Endodermal cell (in vitro differentiated cells): Measurements from ENCODE around the gene PAN2. TPM values are rescaled to one million over a fixed set of nuclear protein-coding genes. Genes with fewer than 3 reads are reported as not detected.
"Not testable (repeated sequence)": the region's sequence is repeated elsewhere in the genome, so short reads cannot be mapped to it uniquely, and the experiment has no call there.

Experiments used
- DNase-seq: peaks from one replicate; pipeline ENCODE4 v3.0.0-alpha.2; 2017
- H3K27ac ChIP-seq: 2 replicates; pipeline ENCODE4 v1.5.1; 2013; ENCODE audit warnings: mild to moderate bottlenecking, low read depth, low read length, moderate library complexity
- H3K27me3 ChIP-seq: 2 replicates; pipeline ENCODE4 v1.6.1; 2013; ENCODE audit warnings: mild to moderate bottlenecking, low read length, moderate library complexity; ENCODE audit not compliant: insufficient read depth, control insufficient read depth, poor library complexity, severe bottlenecking
- H3K36me3 ChIP-seq: 2 replicates; pipeline ENCODE4 v1.7.0; 2013; ENCODE audit warnings: mild to moderate bottlenecking, low read length, moderate library complexity; ENCODE audit not compliant: control insufficient read depth, insufficient read depth
- H3K4me1 ChIP-seq: one replicate; pipeline ENCODE4 v1.7.0; 2013; ENCODE audit warnings: low read length; ENCODE audit not compliant: control insufficient read depth, insufficient read depth
- H3K4me3 ChIP-seq: 2 replicates; pipeline ENCODE4 v1.5.1; 2013; ENCODE audit warnings: mild to moderate bottlenecking, low read length, moderate library complexity
- H3K9ac ChIP-seq: 2 replicates; pipeline ENCODE4 v1.6.1; 2013; ENCODE audit warnings: mild to moderate bottlenecking, low read length, moderate library complexity; ENCODE audit not compliant: poor library complexity, severe bottlenecking; ENCODE audit errors: extremely low read depth
- H3K9me3 ChIP-seq: 2 replicates; pipeline ENCODE4 v1.6.1; 2013; ENCODE audit warnings: mild to moderate bottlenecking, low read length, moderate library complexity; ENCODE audit not compliant: control insufficient read depth
- H3K27ac Mint-ChIP-seq: 2 replicates; pipeline ENCODE4 v1.8.0; 2020; ENCODE audit warnings: mixed read lengths
- H3K27me3 Mint-ChIP-seq: 2 replicates; pipeline ENCODE4 v1.8.0; 2021; ENCODE audit warnings: mild to moderate bottlenecking, mixed read lengths; ENCODE audit not compliant: insufficient read depth
- H3K36me3 Mint-ChIP-seq: 2 replicates; pipeline ENCODE4 v1.8.0; 2020; ENCODE audit warnings: low read depth, mixed read lengths
- H3K4me1 Mint-ChIP-seq: 2 replicates; pipeline ENCODE4 v1.8.0; 2020; ENCODE audit warnings: mixed read lengths
- H3K4me3 Mint-ChIP-seq: 2 replicates; pipeline ENCODE4 v1.8.0; 2020; ENCODE audit warnings: mild to moderate bottlenecking, moderate library complexity, mixed read lengths
- H3K9me3 Mint-ChIP-seq: 2 replicates; pipeline ENCODE4 v1.8.0; 2020; ENCODE audit warnings: mild to moderate bottlenecking, mixed read lengths
- WGBS, 2 experiments: methylation state at CpG; one replicate each; pipeline versions ENCODE4 v1.1.5 to v1.1.7; 2013; ENCODE audit warnings: missing lambda C conversion rate in 2 of 2, mixed read lengths in 1 of 2; ENCODE audit not compliant: insufficient coverage in 1 of 2, insufficient read length in 1 of 2; 5-methylcytosine and 5-hydroxymethylcytosine counted together
- total RNA-seq, 2 donors: library from RNA; stranded (reverse); fragmentation: NEBNext Ultra II Directional in 1 of 2; extraction: Animal tissue kit (Norgen Biotek cat#: 25700) in 1 of 2; gene quantifications; 2 replicates in 1 of 2; 3 replicates in 1 of 2; pipeline ENCODE4 v1.2.1, GENCODE V29; 2021
- TF ChIP-seq, protein P1 (sequence below): fragments of 200-600 bp; sonication (generic); conservative IDR thresholded peaks from 2 replicates; pipeline ENCODE4 v1.5.0; 2021; ENCODE audit warnings: antibody characterized with exemption, mild to moderate bottlenecking

The PAN2 gene
- total RNA-seq, 2 donors from 2014 or later = 66.5 to 90.3 TPM

DNA sequence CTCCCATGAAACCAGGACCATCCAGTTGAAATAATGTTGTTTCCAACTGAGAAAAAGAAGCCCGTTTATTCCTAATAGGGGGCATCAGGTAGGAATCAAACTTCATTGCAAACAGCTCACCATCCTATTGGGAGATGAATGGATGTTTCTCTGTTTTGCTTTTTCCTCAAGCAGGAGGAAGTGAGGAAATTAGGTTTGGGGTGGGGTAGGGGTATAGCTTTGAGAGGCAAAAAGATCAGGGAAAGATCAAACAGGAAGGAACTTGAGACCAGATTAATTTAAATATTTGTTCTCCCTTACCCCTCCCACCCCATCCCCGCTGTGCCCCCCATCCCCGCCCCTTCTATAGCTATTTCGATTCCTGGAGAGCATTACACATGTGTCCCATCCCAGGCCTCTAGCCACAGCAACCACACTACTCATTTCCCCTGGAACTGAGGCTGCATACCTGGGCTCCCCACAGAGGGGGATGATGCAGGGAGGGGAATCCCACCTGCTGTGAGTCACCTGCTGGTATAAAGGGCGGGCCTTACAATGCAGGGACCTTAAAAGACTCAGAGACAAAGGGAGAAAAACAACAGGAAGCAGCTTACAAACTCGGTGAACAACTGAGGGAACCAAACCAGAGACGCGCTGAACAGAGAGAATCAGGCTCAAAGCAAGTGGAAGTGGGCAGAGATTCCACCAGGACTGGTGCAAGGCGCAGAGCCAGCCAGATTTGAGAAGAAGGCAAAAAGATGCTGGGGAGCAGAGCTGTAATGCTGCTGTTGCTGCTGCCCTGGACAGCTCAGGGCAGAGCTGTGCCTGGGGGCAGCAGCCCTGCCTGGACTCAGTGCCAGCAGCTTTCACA, 4.7 kb upstream of the PAN2 start, which contains the start of gene IL23A:
Gene IL23A (plus strand): TSS at position 577 of the 850 bp plus-strand sequence. CDS start 161 bp downstream, at position 738.
- H3K36me3 ChIP-seq = peaks cover 14% of the 10 kb centered on the region
- no peak within 1 kb of the TSS for H3K9ac ChIP-seq
- no peaks in the 10 kb centered on the region for H3K27me3 Mint-ChIP-seq
- no peak within 1 kb of the TSS for H3K4me3 ChIP-seq
- H3K36me3 Mint-ChIP-seq = peaks cover 11% of the 10 kb centered on the region
- no peaks in the 10 kb centered on the region for H3K27me3 ChIP-seq
- peak within 1 kb of the TSS; percentile 89 for H3K27ac Mint-ChIP-seq
- no peaks in the 10 kb centered on the region for H3K9me3 Mint-ChIP-seq
- peaks cover 19% of the 10 kb centered on the region for H3K4me1 Mint-ChIP-seq
- no peak within 1 kb of the TSS for H3K27ac ChIP-seq
- no peaks in the 10 kb centered on the region for H3K4me1 ChIP-seq
- DNase-seq = peak; percentile 91
- TF ChIP-seq, protein P1, sequence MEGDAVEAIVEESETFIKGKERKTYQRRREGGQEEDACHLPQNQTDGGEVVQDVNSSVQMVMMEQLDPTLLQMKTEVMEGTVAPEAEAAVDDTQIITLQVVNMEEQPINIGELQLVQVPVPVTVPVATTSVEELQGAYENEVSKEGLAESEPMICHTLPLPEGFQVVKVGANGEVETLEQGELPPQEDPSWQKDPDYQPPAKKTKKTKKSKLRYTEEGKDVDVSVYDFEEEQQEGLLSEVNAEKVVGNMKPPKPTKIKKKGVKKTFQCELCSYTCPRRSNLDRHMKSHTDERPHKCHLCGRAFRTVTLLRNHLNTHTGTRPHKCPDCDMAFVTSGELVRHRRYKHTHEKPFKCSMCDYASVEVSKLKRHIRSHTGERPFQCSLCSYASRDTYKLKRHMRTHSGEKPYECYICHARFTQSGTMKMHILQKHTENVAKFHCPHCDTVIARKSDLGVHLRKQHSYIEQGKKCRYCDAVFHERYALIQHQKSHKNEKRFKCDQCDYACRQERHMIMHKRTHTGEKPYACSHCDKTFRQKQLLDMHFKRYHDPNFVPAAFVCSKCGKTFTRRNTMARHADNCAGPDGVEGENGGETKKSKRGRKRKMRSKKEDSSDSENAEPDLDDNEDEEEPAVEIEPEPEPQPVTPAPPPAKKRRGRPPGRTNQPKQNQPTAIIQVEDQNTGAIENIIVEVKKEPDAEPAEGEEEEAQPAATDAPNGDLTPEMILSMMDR = no peak
- peak within 1 kb of the TSS; percentile 51 for H3K4me3 Mint-ChIP-seq
- 31 to 33% methylated on average over 5 to 9 of the region's 9 CpGs for WGBS, 2 experiments
- H3K9me3 ChIP-seq = no peaks in the 10 kb centered on the region

DNA sequence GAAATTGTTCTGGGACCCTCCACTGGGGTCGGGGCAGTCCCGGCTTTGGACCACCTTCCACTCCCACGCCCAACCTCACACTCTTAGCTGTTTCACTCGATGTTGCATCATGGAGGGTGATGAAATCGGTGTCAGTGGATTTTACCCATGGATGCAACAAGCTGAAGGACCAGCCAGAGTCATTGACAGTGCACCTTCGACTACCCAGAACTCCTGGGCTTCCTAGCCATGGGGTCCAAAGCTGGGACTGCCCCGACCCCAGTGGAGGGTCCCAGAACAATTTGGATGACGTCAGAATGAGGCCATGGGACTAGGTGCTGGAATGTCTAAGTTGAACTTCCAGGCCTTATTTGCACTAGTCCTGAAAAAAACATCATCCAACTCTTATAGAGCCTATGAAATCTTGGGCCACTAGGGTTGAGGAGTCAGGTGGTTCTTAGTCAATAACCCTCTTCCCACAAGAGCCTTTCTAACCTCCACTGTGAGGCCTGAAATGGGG, 4.0 kb upstream of the PAN2 start:
- DNase-seq = no peak
- H3K27me3 Mint-ChIP-seq = no peaks in the 10 kb centered on the region
- Histone ChIP-seq H3K9ac (no peak overlapping the region), H3K4me3 (no peak overlapping the region), H3K9me3 (no peaks in the 10 kb centered on the region), H3K27ac (no peak overlapping the region), H3K27me3 (no peaks in the 10 kb centered on the region), H3K36me3 (peaks cover 6% of the 10 kb centered on the region), H3K4me1 (no peaks in the 10 kb centered on the region)
- H3K36me3 Mint-ChIP-seq = peaks cover 4% of the 10 kb centered on the region
- H3K9me3 Mint-ChIP-seq = no peaks in the 10 kb centered on the region
- H3K4me3 Mint-ChIP-seq = no peak overlapping the region
- H3K27ac Mint-ChIP-seq = peak overlapping the region; percentile 48
- WGBS, 2 experiments = 87 to 95% methylated on average over 8 of the region's 8 CpGs
- H3K4me1 Mint-ChIP-seq = peaks cover 23% of the 10 kb centered on the region
- TF ChIP-seq, protein P1 = no peak

GRCh38 chr12:56336361-56337167, 2.8 kb upstream of the PAN2 start:
- no peaks in the 10 kb centered on the region for H3K4me1 ChIP-seq
- no peaks in the 10 kb centered on the region for H3K27me3 ChIP-seq
- H3K9ac ChIP-seq = no peak overlapping the region
- Mint-ChIP-seq H3K27ac (no peak overlapping the region), H3K36me3 (no peaks in the 10 kb centered on the region), H3K4me3 (no peak overlapping the region), H3K27me3 (no peaks in the 10 kb centered on the region), H3K4me1 (peaks cover 23% of the 10 kb centered on the region), H3K9me3 (no peaks in the 10 kb centered on the region)
- TF ChIP-seq, protein P1 = no peak
- no peak overlapping the region for H3K4me3 ChIP-seq
- no peaks in the 10 kb centered on the region for H3K36me3 ChIP-seq
- no peak for DNase-seq
- H3K27ac ChIP-seq = no peak overlapping the region
- 86 to 92% methylated on average over 6 to 8 of the region's 9 CpGs for WGBS, 2 experiments
- H3K9me3 ChIP-seq = no peaks in the 10 kb centered on the region

- H3K4me3 ChIP-seq, H3K27me3 ChIP-seq, H3K9ac ChIP-seq, H3K27ac Mint-ChIP-seq, H3K4me1 ChIP-seq, H3K9me3 ChIP-seq, H3K27ac ChIP-seq, H3K27me3 Mint-ChIP-seq, H3K9me3 Mint-ChIP-seq, H3K4me3 Mint-ChIP-seq, H3K36me3 Mint-ChIP-seq, DNase-seq, H3K36me3 ChIP-seq: not testable (repeated sequence)
- 93 to 97% methylated on average over 4 to 8 of the region's 8 CpGs for WGBS, 2 experiments
- peaks cover 23% of the 10 kb centered on the region for H3K4me1 Mint-ChIP-seq
These were observed 1.7 kb upstream of the PAN2 start for GRCh38 chr12:56335527-56335926.
